Endodermal cell (in vitro differentiated cells): ENCODE measurements around the gene FGF14. TPM values are rescaled to one million over a fixed set of nuclear protein-coding genes. Genes with fewer than 3 reads are reported as not detected.

ENCODE experiments used
- DNase-seq: peaks from one replicate; pipeline ENCODE4 v3.0.0-alpha.2; 2017
- H3K27ac ChIP-seq: 2 replicates; pipeline ENCODE4 v1.5.1; 2013; ENCODE audit warnings: mild to moderate bottlenecking, low read depth, low read length, moderate library complexity
- H3K27me3 ChIP-seq: 2 replicates; pipeline ENCODE4 v1.6.1; 2013; ENCODE audit warnings: mild to moderate bottlenecking, low read length, moderate library complexity; ENCODE audit not compliant: insufficient read depth, control insufficient read depth, poor library complexity, severe bottlenecking
- H3K36me3 ChIP-seq: 2 replicates; pipeline ENCODE4 v1.7.0; 2013; ENCODE audit warnings: mild to moderate bottlenecking, low read length, moderate library complexity; ENCODE audit not compliant: control insufficient read depth, insufficient read depth
- H3K4me1 ChIP-seq: one replicate; pipeline ENCODE4 v1.7.0; 2013; ENCODE audit warnings: low read length; ENCODE audit not compliant: control insufficient read depth, insufficient read depth
- H3K4me3 ChIP-seq: 2 replicates; pipeline ENCODE4 v1.5.1; 2013; ENCODE audit warnings: mild to moderate bottlenecking, low read length, moderate library complexity
- H3K9ac ChIP-seq: 2 replicates; pipeline ENCODE4 v1.6.1; 2013; ENCODE audit warnings: mild to moderate bottlenecking, low read length, moderate library complexity; ENCODE audit not compliant: poor library complexity, severe bottlenecking; ENCODE audit errors: extremely low read depth
- H3K9me3 ChIP-seq: 2 replicates; pipeline ENCODE4 v1.6.1; 2013; ENCODE audit warnings: mild to moderate bottlenecking, low read length, moderate library complexity; ENCODE audit not compliant: control insufficient read depth
- H3K27ac Mint-ChIP-seq: 2 replicates; pipeline ENCODE4 v1.8.0; 2020; ENCODE audit warnings: mixed read lengths
- H3K27me3 Mint-ChIP-seq: 2 replicates; pipeline ENCODE4 v1.8.0; 2021; ENCODE audit warnings: mild to moderate bottlenecking, mixed read lengths; ENCODE audit not compliant: insufficient read depth
- H3K36me3 Mint-ChIP-seq: 2 replicates; pipeline ENCODE4 v1.8.0; 2020; ENCODE audit warnings: low read depth, mixed read lengths
- H3K4me1 Mint-ChIP-seq: 2 replicates; pipeline ENCODE4 v1.8.0; 2020; ENCODE audit warnings: mixed read lengths
- H3K4me3 Mint-ChIP-seq: 2 replicates; pipeline ENCODE4 v1.8.0; 2020; ENCODE audit warnings: mild to moderate bottlenecking, moderate library complexity, mixed read lengths
- H3K9me3 Mint-ChIP-seq: 2 replicates; pipeline ENCODE4 v1.8.0; 2020; ENCODE audit warnings: mild to moderate bottlenecking, mixed read lengths
- CTCF ChIP-seq: fragments of 200-600 bp; sonication (generic); conservative IDR thresholded peaks from 2 replicates; pipeline ENCODE4 v1.5.0; 2021; ENCODE audit warnings: antibody characterized with exemption, mild to moderate bottlenecking
- WGBS, 2 experiments: methylation state at CpG; one replicate each; pipeline versions ENCODE4 v1.1.5 to v1.1.7; 2013; ENCODE audit warnings: missing lambda C conversion rate in 2 of 2, mixed read lengths in 1 of 2; ENCODE audit not compliant: insufficient coverage in 1 of 2, insufficient read length in 1 of 2; 5-methylcytosine and 5-hydroxymethylcytosine counted together
- total RNA-seq, 2 donors: library from RNA; stranded (reverse); fragmentation: NEBNext Ultra II Directional in 1 of 2; extraction: Animal tissue kit (Norgen Biotek cat#: 25700) in 1 of 2; gene quantifications; 2 replicates in 1 of 2; 3 replicates in 1 of 2; pipeline ENCODE4 v1.2.1, GENCODE V29; 2021

Gene FGF14
- total RNA-seq, 2 donors from 2014 or later: 0.15 to 0.26 TPM

- Mint-ChIP-seq H3K27ac (no peak overlapping the region), H3K9me3 (no peaks in the 10 kb centered on the region), H3K27me3 (no peaks in the 10 kb centered on the region), H3K4me1 (no peaks in the 10 kb centered on the region), H3K36me3 (no peaks in the 10 kb centered on the region), H3K4me3 (no peak overlapping the region)
- H3K4me3 ChIP-seq: no peak overlapping the region
- no peaks in the 10 kb centered on the region for H3K36me3 ChIP-seq
- H3K9ac ChIP-seq: no peak overlapping the region
- no peaks in the 10 kb centered on the region for H3K27me3 ChIP-seq
- 85 to 100% methylated on average over 1 to 3 of the region's 3 CpGs for WGBS, 2 experiments
- no peaks in the 10 kb centered on the region for H3K9me3 ChIP-seq
- DNase-seq: no peak
- no peak overlapping the region for H3K27ac ChIP-seq
- no peaks in the 10 kb centered on the region for H3K4me1 ChIP-seq
- no peak for TF ChIP-seq CTCF
Observed at GRCh38 chr13:102136735-102137296, 265.0 kb downstream of the FGF14 start.

GRCh38 chr13:102132777-102133295 is 269.0 kb downstream of the FGF14 start:
- DNase-seq: no peak
- H3K36me3 ChIP-seq: no peaks in the 10 kb centered on the region
- TF ChIP-seq CTCF: no peak
- no peak overlapping the region for H3K9ac ChIP-seq
- no peaks in the 10 kb centered on the region for H3K9me3 Mint-ChIP-seq
- H3K27ac ChIP-seq: no peak overlapping the region
- H3K27me3 ChIP-seq: no peaks in the 10 kb centered on the region
- no peaks in the 10 kb centered on the region for H3K27me3 Mint-ChIP-seq
- H3K27ac Mint-ChIP-seq: no peak overlapping the region
- no peaks in the 10 kb centered on the region for H3K36me3 Mint-ChIP-seq
- no peak overlapping the region for H3K4me3 Mint-ChIP-seq
- WGBS, 2 experiments: 86% methylated on average over 2 of the region's 3 CpGs; no CpG with 5 or more reads in 1 of the 2 experiments
- peaks cover 13% of the 10 kb centered on the region for H3K4me1 Mint-ChIP-seq
- H3K9me3 ChIP-seq: peaks cover 8% of the 10 kb centered on the region
- H3K4me3 ChIP-seq: no peak overlapping the region
- H3K4me1 ChIP-seq: no peaks in the 10 kb centered on the region

GRCh38 chr13:102131246-102131645 is 270.6 kb downstream of the FGF14 start:
- Histone ChIP-seq H3K27ac (no peak overlapping the region), H3K4me1 (no peaks in the 10 kb centered on the region), H3K4me3 (no peak overlapping the region), H3K9me3 (peaks cover 8% of the 10 kb centered on the region), H3K27me3 (no peaks in the 10 kb centered on the region), H3K9ac (no peak overlapping the region), H3K36me3 (no peaks in the 10 kb centered on the region)
- WGBS, 2 experiments: 67 to 84% methylated on average over 2 of the region's 2 CpGs
- Mint-ChIP-seq H3K27ac (no peak overlapping the region), H3K4me1 (peaks cover 14% of the 10 kb centered on the region), H3K4me3 (no peak overlapping the region), H3K36me3 (no peaks in the 10 kb centered on the region), H3K27me3 (no peaks in the 10 kb centered on the region), H3K9me3 (no peaks in the 10 kb centered on the region)
- TF ChIP-seq CTCF: no peak
- DNase-seq: no peak
